GM19397 (cell line): ENCODE results near the gene SMIM24.
"Not testable (repeated sequence)": the region's sequence is repeated elsewhere in the genome, so short reads cannot be mapped to it uniquely, and the experiment has no call there.

ENCODE experiments used
- ATAC-seq: cut with Tn5 transposase; IDR thresholded peaks from one replicate; pipeline ENCODE4 v1.9.1; 2021; ENCODE audit warnings: mild to moderate bottlenecking, moderate library complexity; ENCODE audit not compliant: unreplicated experiment

The SMIM24 gene

GRCh38 chr19:3457528-3458228 is 22.6 kb downstream of the SMIM24 start:
- no peak for ATAC-seq

- ATAC-seq, result no peak
These were observed 23.3 kb downstream of the SMIM24 start for GRCh38 chr19:3456925-3457527.

- ATAC-seq, result no peak
These were observed 24.2 kb downstream of the SMIM24 start for GRCh38 chr19:3455960-3456601.

- no peak for ATAC-seq
These were observed 24.9 kb downstream of the SMIM24 start for GRCh38 chr19:3455393-3455955.

- no peak for ATAC-seq
These were observed 25.5 kb downstream of the SMIM24 start for GRCh38 chr19:3454656-3455392.

- ATAC-seq, result no peak
These were observed 26.5 kb downstream of the SMIM24 start for GRCh38 chr19:3453840-3454239.

- ATAC-seq, result not testable (repeated sequence)
These were observed 27.4 kb downstream of the SMIM24 start for GRCh38 chr19:3452942-3453214.

- ATAC-seq, result no peak
These were observed 28.0 kb downstream of the SMIM24 start for GRCh38 chr19:3452171-3452941.

GRCh38 chr19:3451451-3451866 is 28.9 kb downstream of the SMIM24 start:
- no peak for ATAC-seq

- ATAC-seq, result no peak
These were observed 29.4 kb downstream of the SMIM24 start for GRCh38 chr19:3450796-3451411.

GRCh38 chr19:3448616-3449334 is 31.6 kb downstream of the SMIM24 start:
- no peak for ATAC-seq

GRCh38 chr19:3446657-3447056 is 33.7 kb downstream of the SMIM24 start:
- not testable (repeated sequence) for ATAC-seq

- no peak for ATAC-seq
These were observed 35.6 kb downstream of the SMIM24 start for GRCh38 chr19:3444695-3445234.

GRCh38 chr19:3443840-3444694 is 36.3 kb downstream of the SMIM24 start:
- ATAC-seq, result no peak

- no peak for ATAC-seq
These were observed 37.7 kb downstream of the SMIM24 start for GRCh38 chr19:3442487-3443071.

- no peak for ATAC-seq
These were observed 38.4 kb downstream of the SMIM24 start for GRCh38 chr19:3441986-3442329.

GRCh38 chr19:3441089-3441985 is 39.0 kb downstream of the SMIM24 start:
- ATAC-seq, result no peak
